Osteoblast (primary cell): ENCODE results near the gene LAGE3. TPM values are rescaled to one million over a fixed set of nuclear protein-coding genes. Genes with fewer than 3 reads are reported as not detected.

Experiments used
- DNase-seq: peaks from one replicate; pipeline ENCODE4 v3.0.0; 2011; ENCODE audit warnings: low spot score, mixed read lengths; ENCODE audit not compliant: insufficient read length; ENCODE audit errors: missing footprints
- H2AFZ ChIP-seq: 2 replicates; pipeline ENCODE4 v1.6.0; 2011; ENCODE audit warnings: mild to moderate bottlenecking, low read length
- H3K27ac ChIP-seq: 2 replicates; pipeline ENCODE4 v1.5.1; 2011; ENCODE audit warnings: mild to moderate bottlenecking, low read depth, low read length, moderate library complexity
- H3K27me3 ChIP-seq: 2 replicates; pipeline ENCODE4 v1.6.0; 2012; ENCODE audit warnings: mild to moderate bottlenecking, control low read depth, inconsistent platforms, low read length, moderate library complexity; ENCODE audit not compliant: insufficient read depth
- H3K36me3 ChIP-seq: 2 replicates; pipeline ENCODE4 v1.5.1; 2011; ENCODE audit warnings: mild to moderate bottlenecking, low read length, control low read depth, moderate library complexity; ENCODE audit not compliant: insufficient read depth
- H3K4me1 ChIP-seq: 2 replicates; pipeline ENCODE4 v1.5.1; 2011; ENCODE audit warnings: mild to moderate bottlenecking, low read length, control low read depth, moderate library complexity; ENCODE audit not compliant: insufficient read depth
- H3K4me2 ChIP-seq: 2 replicates; pipeline ENCODE4 v1.6.0; 2011; ENCODE audit warnings: mild to moderate bottlenecking, low read length; ENCODE audit not compliant: insufficient read depth
- H3K4me3 ChIP-seq: fragments of 200-600 bp; sonication (generic); 3 replicates; pipeline ENCODE4 v1.5.1; 2012; ENCODE audit warnings: mild to moderate bottlenecking, low read length, inconsistent platforms; ENCODE audit not compliant: insufficient read depth
- H3K79me2 ChIP-seq: 2 replicates; pipeline ENCODE4 v1.6.0; 2012; ENCODE audit warnings: mild to moderate bottlenecking, low read length, control low read depth, inconsistent platforms; ENCODE audit not compliant: insufficient read depth
- H3K9me3 ChIP-seq: 2 replicates; pipeline ENCODE4 v1.5.1; 2011; ENCODE audit warnings: low read depth, low read length, control low read depth
- H4K20me1 ChIP-seq: 2 replicates; pipeline ENCODE4 v1.6.0; 2012; ENCODE audit warnings: mild to moderate bottlenecking, low read length, control low read depth; ENCODE audit not compliant: insufficient read depth
- total RNA-seq: library from RNA; depleted of rRNA; stranded (reverse); fragments of >200 nt; gene quantifications from 2 replicates; pipeline ENCODE4 v1.2.3, GENCODE V29; 2012
- TF ChIP-seq, protein P1 (sequence below): IDR thresholded peaks from 2 replicates; pipeline ENCODE4 v1.5.1; 2011; ENCODE audit warnings: mild to moderate bottlenecking, low read depth, low read length, moderate library complexity; ENCODE audit errors: extremely low read depth

The LAGE3 gene
- total RNA-seq, 1 donor, result 21.7 TPM

DNA sequence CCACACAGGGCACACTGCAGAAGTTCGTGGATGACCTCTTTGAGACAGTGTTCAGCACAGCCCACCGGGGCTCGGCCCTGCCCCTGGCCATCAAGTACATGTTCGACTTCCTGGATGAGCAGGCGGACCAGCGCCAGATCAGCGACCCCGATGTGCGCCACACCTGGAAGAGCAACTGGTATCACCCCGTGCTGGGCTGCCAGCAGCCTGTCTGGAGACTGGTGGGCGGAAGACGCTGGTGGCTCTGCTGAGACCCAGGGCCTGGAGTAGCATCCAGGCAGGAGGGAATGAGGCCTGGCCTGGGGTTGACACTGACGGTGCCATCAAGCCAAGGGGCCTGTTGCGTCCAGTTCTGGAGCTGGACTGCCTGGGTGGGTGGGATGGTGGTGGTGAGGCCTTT is 8.6 kb downstream of the LAGE3 start:
- no peak for DNase-seq
- Histone ChIP-seq H3K36me3 (peaks cover 12% of the 10 kb centered on the region), H4K20me1 (peaks cover 3% of the 10 kb centered on the region), H3K27me3 (no peaks in the 10 kb centered on the region), H3K4me2 (no peak overlapping the region), H2AFZ (no peak overlapping the region), H3K9me3 (no peaks in the 10 kb centered on the region), H3K4me3 (no peak overlapping the region), H3K79me2 (no peaks in the 10 kb centered on the region), H3K4me1 (no peaks in the 10 kb centered on the region), H3K27ac (no peak overlapping the region)
- TF ChIP-seq, protein P1, sequence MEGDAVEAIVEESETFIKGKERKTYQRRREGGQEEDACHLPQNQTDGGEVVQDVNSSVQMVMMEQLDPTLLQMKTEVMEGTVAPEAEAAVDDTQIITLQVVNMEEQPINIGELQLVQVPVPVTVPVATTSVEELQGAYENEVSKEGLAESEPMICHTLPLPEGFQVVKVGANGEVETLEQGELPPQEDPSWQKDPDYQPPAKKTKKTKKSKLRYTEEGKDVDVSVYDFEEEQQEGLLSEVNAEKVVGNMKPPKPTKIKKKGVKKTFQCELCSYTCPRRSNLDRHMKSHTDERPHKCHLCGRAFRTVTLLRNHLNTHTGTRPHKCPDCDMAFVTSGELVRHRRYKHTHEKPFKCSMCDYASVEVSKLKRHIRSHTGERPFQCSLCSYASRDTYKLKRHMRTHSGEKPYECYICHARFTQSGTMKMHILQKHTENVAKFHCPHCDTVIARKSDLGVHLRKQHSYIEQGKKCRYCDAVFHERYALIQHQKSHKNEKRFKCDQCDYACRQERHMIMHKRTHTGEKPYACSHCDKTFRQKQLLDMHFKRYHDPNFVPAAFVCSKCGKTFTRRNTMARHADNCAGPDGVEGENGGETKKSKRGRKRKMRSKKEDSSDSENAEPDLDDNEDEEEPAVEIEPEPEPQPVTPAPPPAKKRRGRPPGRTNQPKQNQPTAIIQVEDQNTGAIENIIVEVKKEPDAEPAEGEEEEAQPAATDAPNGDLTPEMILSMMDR, result no peak

GRCh38 chrX:154469880-154470279 is 9.2 kb downstream of the LAGE3 start:
- H3K27ac ChIP-seq, result no peak overlapping the region
- H3K36me3 ChIP-seq, result peaks cover 15% of the 10 kb centered on the region
- peaks cover 3% of the 10 kb centered on the region for H4K20me1 ChIP-seq
- no peaks in the 10 kb centered on the region for H3K4me1 ChIP-seq
- TF ChIP-seq, protein P1, result no peak
- H3K9me3 ChIP-seq, result no peaks in the 10 kb centered on the region
- no peak for DNase-seq
- H3K27me3 ChIP-seq, result no peaks in the 10 kb centered on the region
- H2AFZ ChIP-seq, result no peak overlapping the region
- no peaks in the 10 kb centered on the region for H3K79me2 ChIP-seq
- H3K4me3 ChIP-seq, result no peak overlapping the region
- no peak overlapping the region for H3K4me2 ChIP-seq

DNA sequence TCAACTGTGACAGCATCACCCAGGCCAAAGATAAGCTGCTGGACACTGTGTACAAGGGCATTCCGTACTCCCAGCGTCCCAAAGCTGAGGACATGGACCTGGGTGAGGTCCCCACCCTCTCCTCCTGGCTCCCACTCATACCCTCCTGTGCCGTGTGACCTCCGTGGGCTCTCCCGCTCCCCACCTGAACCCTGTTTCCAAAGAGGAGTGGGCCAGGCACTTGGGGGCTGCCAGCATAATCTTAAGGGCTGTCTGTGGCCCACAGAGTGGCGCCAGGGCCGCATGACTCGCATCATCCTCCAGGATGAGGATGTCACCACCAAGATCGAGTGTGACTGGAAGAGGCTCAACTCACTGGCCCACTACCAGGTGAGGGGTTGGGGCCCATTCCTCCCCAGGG is 10.0 kb downstream of the LAGE3 start:
- TF ChIP-seq, protein P1, result no peak
- Histone ChIP-seq H3K79me2 (peaks cover 2% of the 10 kb centered on the region), H3K36me3 (peaks cover 22% of the 10 kb centered on the region), H3K27me3 (no peaks in the 10 kb centered on the region), H3K9me3 (no peaks in the 10 kb centered on the region), H3K4me3 (no peak overlapping the region), H3K4me2 (no peak overlapping the region), H4K20me1 (peaks cover 5% of the 10 kb centered on the region), H2AFZ (no peak overlapping the region), H3K27ac (no peak overlapping the region), H3K4me1 (no peaks in the 10 kb centered on the region)
- no peak for DNase-seq

- peaks cover 18% of the 10 kb centered on the region for H3K36me3 ChIP-seq
- no peaks in the 10 kb centered on the region for H3K4me1 ChIP-seq
- H3K27ac ChIP-seq, result no peak overlapping the region
- no peak overlapping the region for H3K4me3 ChIP-seq
- H3K79me2 ChIP-seq, result peaks cover 7% of the 10 kb centered on the region
- peaks cover 10% of the 10 kb centered on the region for H4K20me1 ChIP-seq
- H3K9me3 ChIP-seq, result no peaks in the 10 kb centered on the region
- TF ChIP-seq, protein P1, result no peak
- no peak overlapping the region for H3K4me2 ChIP-seq
- DNase-seq, result no peak
- no peak overlapping the region for H2AFZ ChIP-seq
- no peaks in the 10 kb centered on the region for H3K27me3 ChIP-seq
Measured at GRCh38 chrX:154468217-154468616, 10.9 kb downstream of the LAGE3 start.
